WTC11 (cell line): Measurements from ENCODE around the gene RIPK3. TPM values are rescaled to one million over a fixed set of nuclear protein-coding genes. Genes with fewer than 3 reads are reported as not detected.

Source experiments
- ATAC-seq: fragments of 200-7000 bp; cut with Tn5 transposase; 2 replicates; pipeline ENCODE4 v1.10.0; 2021; ENCODE audit warnings: mild to moderate bottlenecking, moderate library complexity
- CTCF ChIA-PET: fragments of 300-600 bp; sonication (Branson Sonifier 250); formaldehyde crosslinking; loops from one replicate; lab custom pipeline; 2021; ENCODE audit warnings: antibody characterized with exemption; lab: Charles Lee
- POLR2A ChIA-PET: fragments of 350-600 bp; sonication (Branson Sonifier 250); formaldehyde crosslinking; loops from one replicate; lab custom pipeline; 2021; ENCODE audit warnings: antibody characterized with exemption; lab: Charles Lee
- DNase-seq: peaks from one replicate; pipeline ENCODE4 v3.0.0; 2021; ENCODE audit warnings: low spot score
- H3K27ac Mint-ChIP-seq: 2 replicates; pipeline ENCODE4 v1.8.0; 2021; ENCODE audit warnings: mixed read lengths
- H3K27me3 Mint-ChIP-seq: 2 replicates; pipeline ENCODE4 v1.8.0; 2021; ENCODE audit warnings: low read depth, mild to moderate bottlenecking, moderate library complexity, mixed read lengths
- H3K36me3 Mint-ChIP-seq: 2 replicates; pipeline ENCODE4 v1.8.0; 2021; ENCODE audit warnings: mixed read lengths
- H3K4me1 Mint-ChIP-seq: 2 replicates; pipeline ENCODE4 v1.8.0; 2022; ENCODE audit warnings: mixed read lengths
- H3K4me3 Mint-ChIP-seq: 2 replicates; pipeline ENCODE4 v1.8.0; 2021; ENCODE audit warnings: mild to moderate bottlenecking, moderate library complexity, mixed read lengths
- H3K9me3 Mint-ChIP-seq: 2 replicates; pipeline ENCODE4 v1.8.0; 2021; ENCODE audit warnings: mixed read lengths
- ATF1 ChIP-seq: sonication (generic); formaldehyde crosslinking; IDR thresholded peaks from 2 replicates; pipeline ENCODE4 v1.8.1; 2023; ENCODE audit warnings: mild to moderate bottlenecking, moderate library complexity, missing genetic modification reagents
- ATF6 ChIP-seq: sonication (generic); formaldehyde crosslinking; IDR thresholded peaks from 2 replicates; pipeline ENCODE4 v1.8.1; 2023; ENCODE audit warnings: mild to moderate bottlenecking, missing genetic modification reagents
- CREM ChIP-seq: sonication (generic); formaldehyde crosslinking; IDR thresholded peaks from 2 replicates; pipeline ENCODE4 v1.8.1; 2022; ENCODE audit warnings: mild to moderate bottlenecking, missing genetic modification reagents, moderate library complexity
- HMGA2 ChIP-seq: fragments of 250-450 bp; sonication (Bioruptor Pico); IDR thresholded peaks from 2 replicates; pipeline ENCODE4 v1.4.0; 2021; ENCODE audit warnings: mild to moderate bottlenecking, moderate library complexity
- JUN ChIP-seq: sonication (generic); formaldehyde crosslinking; IDR thresholded peaks from 2 replicates; pipeline ENCODE4 v1.8.0; 2023; ENCODE audit warnings: mild to moderate bottlenecking, missing genetic modification reagents
- NFATC4 ChIP-seq: fragments of 250-450 bp; sonication (Bioruptor Pico); IDR thresholded peaks from 2 replicates; pipeline ENCODE4 v1.9.0; 2021; ENCODE audit warnings: mild to moderate bottlenecking
- NFYB ChIP-seq: sonication (generic); formaldehyde crosslinking; conservative IDR thresholded peaks from 2 replicates; pipeline ENCODE4 v1.8.0; 2022; ENCODE audit warnings: low read depth, missing genetic modification reagents
- SMAD4 ChIP-seq: sonication (generic); formaldehyde crosslinking; IDR thresholded peaks from 2 replicates; pipeline ENCODE4 v1.8.0; 2022; ENCODE audit warnings: mild to moderate bottlenecking, missing genetic modification reagents
- ZBTB21 ChIP-seq: sonication (generic); formaldehyde crosslinking; IDR thresholded peaks from 2 replicates; pipeline ENCODE4 v1.8.1; 2023; ENCODE audit warnings: mild to moderate bottlenecking, missing genetic modification reagents, borderline replicate concordance
- ZMAT4 ChIP-seq: fragments of 250-450 bp; sonication (Bioruptor Pico); IDR thresholded peaks from 2 replicates; pipeline ENCODE4 v1.9.0; 2021; ENCODE audit warnings: mild to moderate bottlenecking
- ZNF121 ChIP-seq: sonication (generic); formaldehyde crosslinking; IDR thresholded peaks from 2 replicates; pipeline ENCODE4 v1.8.0; 2023; ENCODE audit warnings: missing genetic modification reagents
- ZNF219 ChIP-seq: sonication (generic); formaldehyde crosslinking; IDR thresholded peaks from 2 replicates; pipeline ENCODE4 v1.8.0; 2023; ENCODE audit warnings: missing genetic modification reagents, mild to moderate bottlenecking, borderline replicate concordance
- ZNF317 ChIP-seq: sonication (generic); formaldehyde crosslinking; IDR thresholded peaks from 2 replicates; pipeline ENCODE4 v1.8.1; 2023; ENCODE audit warnings: low read depth, mild to moderate bottlenecking, moderate library complexity, missing genetic modification reagents, borderline replicate concordance
- ZNF512 ChIP-seq: sonication (generic); formaldehyde crosslinking; IDR thresholded peaks from 2 replicates; pipeline ENCODE4 v1.8.1; 2022; ENCODE audit warnings: missing genetic modification reagents, borderline replicate concordance
- total RNA-seq: library from RNA; stranded (reverse); gene quantifications from 3 replicates; pipeline ENCODE4 v1.2.3, GENCODE V29; 2021
- TF ChIP-seq, protein P1 (sequence below): sonication (generic); formaldehyde crosslinking; IDR thresholded peaks from 2 replicates; pipeline ENCODE4 v1.8.0; 2023; ENCODE audit warnings: missing genetic modification reagents, mild to moderate bottlenecking, borderline replicate concordance

The RIPK3 gene
- total RNA-seq, 1 experiment from 2014 or later: 0.83 TPM

GRCh38 chr14:24337144-24337823 lies 2.5 kb downstream of the RIPK3 start (continued):
- TF ChIP-seq, protein P1, sequence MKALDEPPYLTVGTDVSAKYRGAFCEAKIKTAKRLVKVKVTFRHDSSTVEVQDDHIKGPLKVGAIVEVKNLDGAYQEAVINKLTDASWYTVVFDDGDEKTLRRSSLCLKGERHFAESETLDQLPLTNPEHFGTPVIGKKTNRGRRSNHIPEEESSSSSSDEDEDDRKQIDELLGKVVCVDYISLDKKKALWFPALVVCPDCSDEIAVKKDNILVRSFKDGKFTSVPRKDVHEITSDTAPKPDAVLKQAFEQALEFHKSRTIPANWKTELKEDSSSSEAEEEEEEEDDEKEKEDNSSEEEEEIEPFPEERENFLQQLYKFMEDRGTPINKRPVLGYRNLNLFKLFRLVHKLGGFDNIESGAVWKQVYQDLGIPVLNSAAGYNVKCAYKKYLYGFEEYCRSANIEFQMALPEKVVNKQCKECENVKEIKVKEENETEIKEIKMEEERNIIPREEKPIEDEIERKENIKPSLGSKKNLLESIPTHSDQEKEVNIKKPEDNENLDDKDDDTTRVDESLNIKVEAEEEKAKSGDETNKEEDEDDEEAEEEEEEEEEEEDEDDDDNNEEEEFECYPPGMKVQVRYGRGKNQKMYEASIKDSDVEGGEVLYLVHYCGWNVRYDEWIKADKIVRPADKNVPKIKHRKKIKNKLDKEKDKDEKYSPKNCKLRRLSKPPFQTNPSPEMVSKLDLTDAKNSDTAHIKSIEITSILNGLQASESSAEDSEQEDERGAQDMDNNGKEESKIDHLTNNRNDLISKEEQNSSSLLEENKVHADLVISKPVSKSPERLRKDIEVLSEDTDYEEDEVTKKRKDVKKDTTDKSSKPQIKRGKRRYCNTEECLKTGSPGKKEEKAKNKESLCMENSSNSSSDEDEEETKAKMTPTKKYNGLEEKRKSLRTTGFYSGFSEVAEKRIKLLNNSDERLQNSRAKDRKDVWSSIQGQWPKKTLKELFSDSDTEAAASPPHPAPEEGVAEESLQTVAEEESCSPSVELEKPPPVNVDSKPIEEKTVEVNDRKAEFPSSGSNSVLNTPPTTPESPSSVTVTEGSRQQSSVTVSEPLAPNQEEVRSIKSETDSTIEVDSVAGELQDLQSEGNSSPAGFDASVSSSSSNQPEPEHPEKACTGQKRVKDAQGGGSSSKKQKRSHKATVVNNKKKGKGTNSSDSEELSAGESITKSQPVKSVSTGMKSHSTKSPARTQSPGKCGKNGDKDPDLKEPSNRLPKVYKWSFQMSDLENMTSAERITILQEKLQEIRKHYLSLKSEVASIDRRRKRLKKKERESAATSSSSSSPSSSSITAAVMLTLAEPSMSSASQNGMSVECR (CRISPR knock-in tag): no peak
- TF ChIP-seq ZNF219 (CRISPR knock-in tag) (no peak), ZMAT4 (no peak), ZNF121 (no peak), NFATC4 (CRISPR knock-in tag) (no peak)

GRCh38 chr14:24335461-24336171 lies 4.2 kb downstream of the RIPK3 start:
- H3K27me3 Mint-ChIP-seq: peaks cover 100% of the 10 kb centered on the region

More at GRCh38 chr14:24335461-24336171, 4.2 kb downstream of the RIPK3 start:
- ChIA-PET CTCF (interaction anchor here (0.6 to 17.1 kb wide), 7 partner anchors 12 to 101 kb away, joined by 3 to 518 read pairs (median 4); partner anchors contain the start of genes CBLN3, CIDEB, KHNYN and TINF2), POLR2A (no interaction called here)
- DNase-seq (no peak), ATAC-seq (no peak)
- no peaks in the 10 kb centered on the region for H3K36me3 Mint-ChIP-seq
- peaks cover 27% of the 10 kb centered on the region for H3K4me1 Mint-ChIP-seq
- TF ChIP-seq ZNF317 (CRISPR knock-in tag): no peak
- TF ChIP-seq CREM (CRISPR knock-in tag): no peak
- no peak for TF ChIP-seq ATF6 (CRISPR knock-in tag)
- no peak for TF ChIP-seq HMGA2 (CRISPR knock-in tag)
- TF ChIP-seq ZBTB21 (CRISPR knock-in tag): no peak
- no peak for TF ChIP-seq SMAD4 (CRISPR knock-in tag)
- TF ChIP-seq JUN: no peak
- TF ChIP-seq ZNF512 (CRISPR knock-in tag): no peak
- no peak for TF ChIP-seq ATF1 (CRISPR knock-in tag)
- TF ChIP-seq NFYB (CRISPR knock-in tag): no peak
- H3K4me3 Mint-ChIP-seq: peak overlapping the region; percentile 78
- H3K27ac Mint-ChIP-seq: no peak overlapping the region
- no peaks in the 10 kb centered on the region for H3K9me3 Mint-ChIP-seq
